NT2/D1 (cell line): Measurements from ENCODE around the gene SND1.

Experiments
- SUZ12 ChIP-seq: IDR thresholded peaks from 2 replicates; pipeline ENCODE4 v1.6.1; 2011; ENCODE audit not compliant: insufficient read length, insufficient read depth; ENCODE audit errors: extremely low read depth
- YY1 ChIP-seq: IDR thresholded peaks from 2 replicates; pipeline ENCODE4 v1.6.1; 2011; ENCODE audit not compliant: insufficient read length, insufficient read depth
- ZNF274 ChIP-seq: IDR thresholded peaks from 2 replicates; pipeline ENCODE4 v1.6.1; 2011; ENCODE audit warnings: mild to moderate bottlenecking, low read depth, low read length

- TF ChIP-seq ZNF274: no peak
- no peak for TF ChIP-seq YY1
- TF ChIP-seq SUZ12: no peak
These were observed 211.1 kb downstream of the SND1 start for GRCh38 chr7:127863082-127863481.
